Activated CD8-positive, alpha-beta memory T cell treated with anti-CD3 and anti-CD28 coated beads, Interleukin-2, amount 50 U/mL, for 24 hours (primary cell): ENCODE measurements around the gene SPC25.

Experiments
- DNase-seq: peaks from one replicate; pipeline ENCODE4 v3.0.0-alpha.2; 2020; ENCODE audit errors: extremely low read depth

The SPC25 gene

DNA sequence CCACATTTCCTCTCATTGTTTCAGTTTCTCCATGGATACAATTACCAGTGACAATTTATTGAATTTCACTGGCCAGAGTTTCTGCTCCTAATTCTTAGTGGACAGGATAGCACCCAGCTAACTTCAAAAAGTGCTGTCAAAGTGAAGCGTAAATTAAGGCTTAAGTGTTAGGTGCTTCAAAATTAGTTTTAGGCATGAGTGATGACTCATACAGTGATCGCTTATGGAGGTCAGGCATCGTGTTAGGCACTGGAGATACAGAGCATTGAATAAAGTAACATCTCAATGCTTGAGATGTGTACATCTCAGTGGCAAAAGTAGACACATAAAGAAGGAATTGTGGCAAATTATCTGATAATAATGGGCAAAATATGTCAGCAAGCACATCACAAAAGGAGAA lies 47.0 kb downstream of the SPC25 start:
- DNase-seq = no peak

DNA sequence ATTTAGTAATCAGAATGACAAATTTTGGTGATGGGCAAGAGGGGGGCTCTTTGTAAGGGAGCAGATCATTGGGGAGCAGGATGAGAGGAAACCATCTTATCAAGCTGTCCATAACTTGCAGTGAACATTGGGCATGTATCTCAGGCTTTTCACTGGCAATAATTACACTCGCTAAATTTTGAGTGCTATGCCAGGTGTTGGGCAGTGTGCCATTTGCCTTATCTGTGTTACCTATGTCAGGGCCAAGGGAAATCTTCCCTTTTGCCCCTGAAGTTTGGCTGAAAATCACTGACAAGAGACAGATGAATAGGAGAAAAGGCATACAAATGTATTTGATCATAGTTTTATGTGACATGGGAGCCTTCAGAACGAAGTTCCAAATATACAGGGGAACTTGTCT lies 48.8 kb downstream of the SPC25 start:
- no peak for DNase-seq

- no peak for DNase-seq
Observed at GRCh38 chr2:168835969-168836368, 54.3 kb downstream of the SPC25 start.

GRCh38 chr2:168831662-168832061 lies 58.6 kb downstream of the SPC25 start:
- no peak for DNase-seq

GRCh38 chr2:168830958-168831357 lies 59.3 kb downstream of the SPC25 start:
- no peak for DNase-seq

- no peak for DNase-seq
Observed at GRCh38 chr2:168825126-168825525, 65.1 kb downstream of the SPC25 start.

- DNase-seq = no peak
Observed at GRCh38 chr2:168821992-168822391, 68.2 kb downstream of the SPC25 start.

GRCh38 chr2:168821577-168821976 lies 68.7 kb downstream of the SPC25 start:
- DNase-seq = no peak
